Hematopoietic multipotent progenitor cell treated with erythropoietin and hydrocortisone succinate and interleukin-3 and kit ligand, for 6 days (in vitro differentiated cells): Measurements from ENCODE around the gene NAV2.
A peak's percentile ranks its signal among the peaks of the same experiment; 100 is the strongest.

Experiments used
- DNase-seq: peaks from one replicate; pipeline ENCODE4 v3.0.0-alpha.2; 2015

The NAV2 gene

DNA sequence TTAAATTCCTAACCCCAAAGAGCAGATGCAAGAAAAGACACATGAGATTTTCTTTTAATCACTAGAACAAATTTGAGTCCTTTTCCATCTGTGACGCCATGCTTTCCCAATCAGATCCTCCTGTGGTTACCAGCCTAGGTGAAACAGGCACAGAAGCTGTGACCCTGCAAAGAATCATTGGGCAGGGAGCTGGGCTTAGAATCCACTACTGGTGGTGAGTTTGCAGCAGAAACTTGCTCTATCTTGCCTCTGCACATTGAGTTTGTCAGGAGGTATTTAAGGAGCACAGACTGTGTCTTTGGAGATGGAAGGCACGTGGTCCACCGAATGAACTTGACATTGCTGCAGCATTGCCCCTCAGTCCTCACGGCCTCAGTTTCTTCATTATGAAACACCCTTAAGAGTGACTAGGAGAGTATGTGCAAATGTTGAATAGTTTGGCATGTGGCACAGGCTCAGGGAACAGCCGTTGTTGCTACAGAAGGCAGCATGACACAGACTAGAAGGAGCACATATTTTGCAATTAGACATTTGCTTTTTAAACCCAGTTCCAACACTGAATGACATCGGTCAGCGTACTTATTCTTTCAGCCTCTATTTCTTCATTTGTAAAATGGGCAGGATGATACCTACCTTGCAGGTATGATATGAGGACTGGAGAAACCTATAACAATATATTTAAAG lies 320.1 kb downstream of the NAV2 start:
- DNase-seq = no peak

DNA sequence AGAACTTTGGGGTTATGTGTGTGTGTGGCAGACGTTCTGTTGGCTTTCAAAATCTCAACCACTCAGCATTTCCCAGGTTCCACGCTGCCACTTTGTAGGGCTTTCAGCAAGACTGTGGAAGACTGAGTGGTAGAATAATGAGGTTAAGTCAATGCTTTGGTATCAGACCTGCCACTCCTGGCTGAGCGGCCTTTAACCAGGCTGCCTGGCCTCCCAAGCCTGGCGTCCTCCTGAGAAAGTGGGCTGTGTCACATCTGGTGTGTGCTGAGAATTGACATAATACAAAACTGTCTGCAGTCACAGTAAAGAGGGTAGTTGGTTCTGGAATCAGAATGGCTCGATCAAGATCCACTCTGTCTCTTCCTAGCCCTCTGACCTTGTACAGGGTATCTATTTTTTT lies 321.2 kb downstream of the NAV2 start:
- no peak for DNase-seq

DNA sequence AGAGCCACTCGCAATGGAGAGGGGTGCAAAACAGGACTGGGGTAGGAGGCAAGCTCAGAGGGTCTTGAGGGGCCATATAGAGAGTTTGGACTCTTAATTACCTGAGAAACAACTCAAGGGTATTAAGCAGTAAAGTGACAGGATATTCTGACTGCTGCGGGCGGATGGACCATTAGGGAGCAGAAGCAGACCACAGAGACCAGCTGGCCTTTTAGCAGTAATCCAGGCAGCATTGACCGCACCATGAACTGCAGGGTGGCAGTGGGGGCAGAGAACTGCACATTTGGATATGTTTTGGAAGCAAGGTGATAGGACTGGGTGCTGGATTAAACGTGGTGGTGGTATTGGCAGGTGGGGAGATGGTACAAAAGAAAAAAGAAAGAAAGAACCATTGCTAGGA lies 322.3 kb downstream of the NAV2 start:
- DNase-seq = no peak

DNA sequence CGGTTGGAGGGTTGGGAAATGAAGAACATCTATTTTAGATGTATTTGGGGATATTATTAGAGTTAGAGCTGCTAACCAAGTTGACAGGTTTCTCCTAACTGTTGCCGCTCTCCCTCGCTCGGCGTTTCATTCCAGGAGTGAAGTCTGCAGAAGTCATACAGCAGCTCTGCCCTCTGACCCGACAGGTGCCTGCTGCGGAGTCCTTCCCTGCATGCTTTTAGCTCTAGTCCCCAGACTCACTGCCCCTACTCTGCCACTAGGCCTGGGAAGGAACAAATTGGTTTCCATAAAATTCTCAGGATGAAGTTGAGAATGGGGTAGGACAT lies 322.7 kb downstream of the NAV2 start:
- no peak for DNase-seq

- no peak for DNase-seq
These were observed 323.3 kb downstream of the NAV2 start for GRCh38 chr11:20035701-20036601.

DNA sequence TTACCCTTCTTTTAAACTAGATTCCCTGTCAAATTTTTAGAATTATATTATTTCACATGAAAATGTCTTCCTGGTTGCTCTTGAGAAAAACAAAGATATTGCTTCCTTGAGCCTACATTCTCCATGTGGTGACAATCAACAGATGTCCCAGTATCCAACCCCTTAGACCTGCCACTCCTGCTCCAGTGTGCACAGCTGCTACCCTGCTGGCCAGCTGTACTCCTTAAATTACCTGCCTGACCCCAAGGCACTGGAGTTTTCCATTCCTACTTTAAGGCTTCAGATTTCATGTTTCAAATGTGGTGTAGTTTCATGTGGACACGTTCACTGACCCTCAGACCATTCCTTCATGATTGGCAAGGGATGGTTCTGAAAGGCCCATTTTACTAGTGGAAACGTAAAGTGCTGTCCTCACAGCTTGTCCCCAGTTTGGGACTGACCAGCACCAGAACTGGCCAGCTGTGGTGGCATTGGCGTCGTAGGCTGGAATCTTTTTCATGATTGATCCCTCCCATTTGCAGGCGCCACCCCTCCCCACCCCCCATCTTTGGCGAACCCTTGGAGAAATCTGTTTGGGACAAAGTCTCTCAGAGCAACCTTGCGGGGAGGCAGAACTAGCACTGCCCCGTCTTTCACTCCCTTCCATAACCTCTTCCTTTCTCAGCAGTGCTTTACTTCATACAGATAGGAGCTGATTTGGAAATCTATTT lies 324.1 kb downstream of the NAV2 start:
- no peak for DNase-seq

DNA sequence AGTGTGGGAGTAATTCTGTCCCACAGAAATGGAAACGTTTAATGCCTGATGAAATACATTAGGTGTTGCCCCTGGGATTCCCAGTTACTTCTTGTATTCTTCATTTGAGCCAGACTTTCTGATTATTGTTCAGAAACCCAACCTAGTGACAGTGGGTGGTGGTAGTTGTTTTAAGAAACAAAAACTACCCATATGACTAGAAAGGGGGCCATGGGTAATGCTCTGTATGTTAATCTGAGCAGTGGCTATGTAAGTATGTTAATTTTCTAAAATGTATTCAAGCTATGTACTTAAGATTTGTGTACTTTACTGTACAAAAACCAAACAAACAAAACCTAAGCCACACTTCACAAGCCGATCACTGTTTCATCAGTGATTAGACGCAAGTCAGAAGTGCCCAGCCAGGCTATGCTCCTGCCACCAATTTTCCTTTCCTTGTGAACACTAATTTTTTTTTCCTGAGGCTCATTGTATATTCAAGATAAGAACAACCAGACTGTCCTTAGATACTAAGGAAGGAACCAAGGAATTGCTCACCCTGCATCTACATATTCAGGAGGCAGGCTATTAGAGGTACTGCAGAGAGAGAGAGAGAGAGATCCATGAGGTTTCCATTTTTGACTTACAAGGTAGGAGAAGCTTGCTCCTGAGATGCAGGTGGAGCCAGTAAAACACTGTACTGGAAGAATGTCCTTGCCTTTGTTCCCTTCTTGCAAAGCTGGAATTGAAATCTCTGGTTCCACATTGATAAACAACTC lies 324.9 kb downstream of the NAV2 start:
- no peak for DNase-seq

DNA sequence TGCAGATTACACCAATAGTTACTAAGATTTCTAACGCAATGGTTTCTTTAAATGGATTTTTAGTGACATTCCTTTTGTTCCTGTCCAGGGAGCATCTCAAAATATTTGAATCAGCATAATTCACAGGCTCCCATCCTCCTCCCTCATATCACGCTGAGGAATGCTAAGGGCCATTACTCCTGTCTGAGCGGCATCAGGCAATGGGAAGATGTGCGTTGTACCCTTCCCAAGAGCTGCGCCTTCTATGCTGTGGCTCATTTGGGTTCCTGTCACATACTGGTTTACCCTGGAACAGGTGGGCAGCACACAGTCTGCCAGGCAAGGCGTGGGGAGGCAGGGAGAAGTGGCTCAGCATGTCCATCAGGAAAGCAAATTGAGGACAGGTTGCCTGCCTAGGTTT lies 325.8 kb downstream of the NAV2 start:
- DNase-seq = no peak

DNA sequence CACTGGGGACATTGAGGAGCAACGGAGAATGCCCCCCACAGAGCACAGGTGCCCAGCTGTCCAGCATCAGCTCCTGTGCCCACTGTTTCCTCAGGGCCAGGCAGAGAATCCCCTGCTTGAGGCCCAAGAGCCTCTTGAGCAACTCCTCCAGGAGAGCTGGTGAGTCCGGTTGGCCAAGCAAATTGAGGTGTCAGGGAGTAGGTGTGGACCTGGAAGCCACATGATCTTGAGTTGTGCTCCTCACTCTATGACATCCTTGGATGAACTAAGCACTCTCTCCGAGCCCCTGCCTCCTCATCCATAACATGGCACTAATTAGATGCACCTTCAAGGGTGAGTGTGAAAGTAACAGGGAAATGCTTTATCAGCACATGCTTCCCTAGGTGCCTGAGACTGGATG lies 326.3 kb downstream of the NAV2 start:
- DNase-seq = no peak

- DNase-seq = no peak
These were observed 328.9 kb downstream of the NAV2 start for GRCh38 chr11:20041499-20041898.

- no peak for DNase-seq
These were observed 329.5 kb downstream of the NAV2 start for GRCh38 chr11:20042045-20042639.

- no peak for DNase-seq
These were observed 330.2 kb downstream of the NAV2 start for GRCh38 chr11:20042811-20043341.

- no peak for DNase-seq
These were observed 331.4 kb downstream of the NAV2 start for GRCh38 chr11:20043992-20044391.

GRCh38 chr11:20045098-20045688 lies 332.6 kb downstream of the NAV2 start:
- DNase-seq = no peak

- DNase-seq = peak; percentile 14
These were observed 333.8 kb downstream of the NAV2 start for GRCh38 chr11:20046416-20046815.

DNA sequence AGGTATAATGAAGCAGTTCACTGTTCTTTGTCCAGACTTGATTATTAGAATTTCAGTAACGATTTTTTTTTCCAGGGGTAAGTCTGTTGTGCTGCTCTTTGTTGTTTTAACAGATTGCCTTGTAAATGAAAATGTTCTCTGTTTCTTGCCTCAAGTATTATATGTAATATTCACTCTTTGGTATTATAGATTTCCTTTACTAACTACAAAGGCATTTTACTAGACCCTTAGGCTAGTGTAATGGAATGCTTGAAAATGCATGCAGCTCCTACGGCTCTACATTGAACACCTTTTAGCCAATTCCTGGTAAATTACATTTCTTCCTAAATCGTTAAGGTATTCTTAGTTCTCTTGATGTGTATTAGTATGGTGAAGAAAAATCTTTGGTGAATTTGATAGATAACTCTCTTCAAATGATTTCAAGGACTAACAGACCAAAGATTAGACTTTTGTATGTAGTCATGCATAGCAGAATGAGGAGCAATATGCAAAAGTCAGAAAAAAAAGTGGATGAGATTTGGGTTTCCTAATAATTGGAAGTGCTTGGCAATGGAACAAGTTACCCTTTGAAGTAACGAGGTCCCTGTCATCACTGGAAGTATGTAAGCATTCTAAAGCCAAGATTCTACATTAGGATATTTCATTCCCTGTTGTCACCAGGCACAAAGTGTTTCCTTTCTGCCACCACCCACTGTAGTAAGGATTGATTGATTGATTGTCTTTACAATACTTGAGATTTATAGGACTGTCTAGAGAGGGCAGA lies 334.6 kb downstream of the NAV2 start:
- no peak for DNase-seq

GRCh38 chr11:20047769-20048154 lies 335.1 kb downstream of the NAV2 start:
- DNase-seq = no peak

- DNase-seq = no peak
These were observed 335.6 kb downstream of the NAV2 start for GRCh38 chr11:20048246-20048645.

- DNase-seq = no peak
These were observed 336.1 kb downstream of the NAV2 start for GRCh38 chr11:20048707-20049106.

- no peak for DNase-seq
These were observed 336.6 kb downstream of the NAV2 start for GRCh38 chr11:20049231-20049630.

- no peak for DNase-seq
These were observed 337.4 kb downstream of the NAV2 start for GRCh38 chr11:20050048-20050447.
